Adrenal gland (tissue), 12 donors: ENCODE data around the gene RNF182. TPM values are rescaled to one million over a fixed set of nuclear protein-coding genes. Genes with fewer than 3 reads are reported as not detected.

Experiments
- DNase-seq, 7 donors: peaks; one replicate each; pipeline ENCODE4 v3.0.0-alpha.2; 2019 to 2020
- H3K27ac ChIP-seq, 5 donors: fragments of 200-600 bp; sonication (generic) in 4 of 5; 1 replicate in 3 of 5; 2 replicates in 2 of 5; pipeline versions ENCODE4 v1.5.1 to v1.8.0; 2016 to 2020; ENCODE audit warnings: mild to moderate bottlenecking in 1 of 5
- H3K27me3 ChIP-seq: fragments of 200-600 bp; 2 replicates; pipeline ENCODE4 v1.8.0; 2021
- H3K36me3 ChIP-seq, 2 donors: fragments of 200-600 bp; replicated peaks in 1 of 2; 1 replicate in 1 of 2; 2 replicates in 1 of 2; pipeline versions ENCODE4 v1.5.1 to v1.8.0; 2018 to 2022
- H3K4me1 ChIP-seq, 2 donors: fragments of 200-600 bp; replicated peaks in 1 of 2; 1 replicate in 1 of 2; 2 replicates in 1 of 2; pipeline versions ENCODE4 v1.5.1 to v1.8.0; 2018 to 2021
- H3K4me3 ChIP-seq, 4 donors: fragments of 200-600 bp; sonication (generic) in 3 of 4; one replicate each; pipeline ENCODE4 v1.5.1; 2016 to 2018
- H3K9me3 ChIP-seq, 3 donors: fragments of 200-600 bp; sonication (generic) in 1 of 3; replicated peaks in 1 of 3; 1 replicate in 2 of 3; 2 replicates in 1 of 3; pipeline versions ENCODE4 v1.5.1 to v1.8.0; 2016 to 2021
- CTCF ChIP-seq, 6 experiments: fragments of 450-650 bp in 4 of 6; fragments of 200-600 bp in 2 of 6; sonication (generic) in 1 of 6; IDR thresholded peaks; 1 replicate in 5 of 6; 2 replicates in 1 of 6; pipeline versions ENCODE4 v1.5.1 to v1.8.0; 2016 to 2021; ENCODE audit warnings: antibody characterized with exemption in 6 of 6, mild to moderate bottlenecking in 2 of 6, moderate library complexity in 1 of 6
- POLR2A ChIP-seq, 2 donors: fragments of 450-650 bp; IDR thresholded peaks; one replicate each; pipeline ENCODE4 v1.6.1; 2017; ENCODE audit warnings: antibody characterized with exemption in 2 of 2, mild to moderate bottlenecking in 2 of 2, moderate library complexity in 1 of 2
- WGBS, 4 donors: extraction: QIAGEN DNeasy Blood & Tissue Kit in 2 of 4; methylation state at CpG; one replicate each; pipeline versions ENCODE4 v1.1.5 to v1.1.7; 2013 to 2017; 5-methylcytosine and 5-hydroxymethylcytosine counted together
- intact Hi-C, 2 donors: fragments of 100-400 bp; cut with DNase I; formaldehyde crosslinking; loops; one replicate each; pipeline versions ENCODE4 v1.14.1 to v1.15.0; 2022 to 2023
- polyA plus RNA-seq, 3 donors: library from polyadenylated mRNA; stranded (reverse); fragments of 200-250 nt in 2 of 3; fragments of 350-450 nt in 1 of 3; fragmentation: Illumina TruSeq in 1 of 3; extraction: RNeasy Lipid Tissue Mini Kit (QIAGEN cat#74804) in 1 of 3; gene quantifications; one replicate each; pipeline ENCODE4 v1.2.3, GENCODE V29; 2013 to 2014
- total RNA-seq, 9 donors: library from RNA; depleted of rRNA in 4 of 9; stranded (reverse); fragments of >200 nt in 4 of 9; fragments of 120-200 nt in 1 of 9; fragmentation: NEBNext Ultra II Directional in 1 of 9; extraction: Animal tissue kit (Norgen Biotek cat#: 25700) in 1 of 9; gene quantifications; one replicate each; pipeline versions ENCODE4 v1.1.0 to v1.2.4, GENCODE V29; 2013 to 2023
- donor health status: healthy with polysubstance abuse.
- donor health status: Bipolar disorder and iron deficiency.
- donor health status: DM: yes; HTN: yes; CAD: no.
- donor health status: DM: no; HTN: no; CAD: no.
- donor health status: DM: no; HTN: no; CAD: no.
- donor health status: DM: yes; HTN: yes; CAD: no.

The RNF182 gene
- total and polyA plus RNA-seq, 12 donors, result 0.03 to 2.1 (median 0.31) TPM; not detected in 2

DNA sequence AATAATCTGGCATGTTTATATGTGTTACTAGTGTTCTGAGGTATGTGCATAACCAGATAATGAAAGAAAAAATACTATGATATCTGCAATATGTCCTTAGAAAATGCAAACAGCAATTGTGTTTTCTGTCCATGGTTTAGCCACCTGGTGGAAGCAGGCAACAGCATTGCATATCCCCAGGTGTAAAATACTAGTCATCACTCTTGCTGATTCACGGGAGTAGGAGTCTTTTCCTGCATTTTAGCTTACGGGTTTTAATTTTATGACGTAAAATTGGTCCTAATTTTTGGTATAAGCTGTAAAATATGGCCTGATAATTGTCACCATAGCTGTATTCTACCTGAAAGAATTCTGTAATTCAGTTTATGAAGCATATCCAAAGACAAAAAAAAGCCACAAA, 2.5 kb downstream of the RNF182 start:
- Histone ChIP-seq H3K27ac (no peak overlapping the region), H3K4me3 (no peak overlapping the region), H3K27me3 (peaks cover 61% of the 10 kb centered on the region), H3K4me1 (no peaks in the 10 kb centered on the region), H3K36me3 (no peaks in the 10 kb centered on the region), H3K9me3 (no peaks in the 10 kb centered on the region)
- intact Hi-C loops, result loop anchor here in 1 of 2 donors (10.0 kb wide), 1 partner anchor 118 kb away; no protein-coding TSS in a partner anchor
- TF ChIP-seq POLR2A (IDR thresholded peaks at IDR 0.05) (no peak), CTCF (IDR thresholded peaks at IDR 0.05) (no peak)
- 74 to 82% (median 76%) methylated on average over 3 of the region's 3 CpGs for WGBS, 4 donors
- no peak for DNase-seq

DNA sequence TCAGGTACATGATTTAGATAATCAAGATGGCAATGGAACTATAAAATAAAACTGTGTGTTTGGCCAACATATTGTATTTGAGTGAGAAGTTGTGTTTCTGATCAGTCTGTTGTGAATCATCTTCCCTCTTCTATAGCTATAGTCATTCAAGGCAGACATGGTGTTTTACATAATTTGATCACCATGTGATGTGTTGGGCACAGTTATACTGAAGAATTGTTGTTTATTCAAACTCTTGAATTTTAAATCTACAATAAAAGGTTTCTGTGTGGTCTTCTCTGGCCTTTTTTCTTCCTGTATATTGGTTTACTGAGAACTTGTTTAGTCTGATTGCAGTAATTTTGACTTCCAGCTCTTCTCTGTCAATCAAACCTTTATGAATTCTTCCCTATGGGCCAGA, 4.4 kb downstream of the RNF182 start:
- Histone ChIP-seq H3K9me3 (no peaks in the 10 kb centered on the region), H3K36me3 (no peaks in the 10 kb centered on the region), H3K27me3 (peaks cover 61% of the 10 kb centered on the region), H3K4me3 (no peak overlapping the region), H3K4me1 (no peaks in the 10 kb centered on the region), H3K27ac (no peak overlapping the region)
- TF ChIP-seq CTCF (IDR thresholded peaks at IDR 0.05), result no peak
- TF ChIP-seq POLR2A (IDR thresholded peaks at IDR 0.05), result no peak
- intact Hi-C loops, result loop anchor here in 1 of 2 donors (10.0 kb wide), 1 partner anchor 116 kb away; no protein-coding TSS in a partner anchor
- no peak for DNase-seq

DNA sequence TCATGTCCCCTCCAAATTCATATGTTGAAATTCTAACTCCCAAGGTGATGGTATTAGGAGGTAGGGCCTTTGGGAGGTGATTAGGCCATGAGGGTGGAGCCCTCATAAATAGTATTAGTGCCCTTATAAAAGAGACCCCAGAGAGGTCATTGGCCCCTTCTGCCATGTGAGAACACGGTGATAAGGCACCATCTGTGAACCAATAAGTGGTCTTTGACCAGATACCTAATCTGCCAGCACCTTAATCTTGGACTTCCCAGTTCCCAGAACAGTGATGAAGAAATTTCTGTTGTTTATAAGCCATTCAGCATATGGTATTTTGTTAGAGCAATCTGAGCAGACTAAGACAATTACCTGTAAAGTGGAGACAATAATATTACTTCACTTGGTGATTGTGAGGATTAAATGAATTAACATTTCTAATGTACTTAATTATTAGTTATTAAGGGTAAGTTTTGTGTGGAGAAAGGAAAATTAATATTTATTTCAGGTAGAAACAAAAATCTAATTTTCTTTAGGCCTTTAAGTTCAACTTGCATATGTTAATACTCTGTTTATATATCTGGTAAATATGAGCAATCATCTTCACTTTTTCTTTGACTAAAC, 7.1 kb downstream of the RNF182 start:
- no peaks in the 10 kb centered on the region for H3K36me3 ChIP-seq
- H3K9me3 ChIP-seq, result no peaks in the 10 kb centered on the region
- H3K4me1 ChIP-seq, result no peaks in the 10 kb centered on the region
- H3K27ac ChIP-seq, result no peak overlapping the region
- intact Hi-C loops, result no loop called here
- WGBS, 4 donors, result 85 to 100% (median 89%) methylated on average over 1 of the region's 1 CpG
- H3K4me3 ChIP-seq, result no peak overlapping the region
- H3K27me3 ChIP-seq, result peaks cover 42% of the 10 kb centered on the region
- no peak for DNase-seq
- TF ChIP-seq POLR2A (IDR thresholded peaks at IDR 0.05) (no peak), CTCF (IDR thresholded peaks at IDR 0.05) (no peak)

- Histone ChIP-seq H3K4me3 (no peak overlapping the region), H3K27ac (no peak overlapping the region), H3K36me3 (no peaks in the 10 kb centered on the region), H3K4me1 (no peaks in the 10 kb centered on the region), H3K27me3 (peaks cover 33% of the 10 kb centered on the region), H3K9me3 (no peaks in the 10 kb centered on the region)
- no peak for DNase-seq
- WGBS, 4 donors, result 87 to 92% (median 90%) methylated on average over 1 of the region's 1 CpG
- intact Hi-C loops, result no loop called here
- no peak for TF ChIP-seq CTCF (IDR thresholded peaks at IDR 0.05)
- no peak for TF ChIP-seq POLR2A (IDR thresholded peaks at IDR 0.05)
Measured at GRCh38 chr6:13932785-13933184, 8.0 kb downstream of the RNF182 start.
